Myocyte (in vitro differentiated cells): ENCODE measurements around the gene CNTD1. TPM values are rescaled to one million over a fixed set of nuclear protein-coding genes. Genes with fewer than 3 reads are reported as not detected.
A peak's percentile ranks its signal among the peaks of the same experiment; 100 is the strongest.

Experiments used
- DNase-seq: peaks from one replicate; pipeline ENCODE4 v3.0.0-alpha.2; 2012; ENCODE audit warnings: low read depth
- total RNA-seq: library from RNA; depleted of rRNA; stranded (reverse); fragments of >200 nt; gene quantifications from 2 replicates; pipeline ENCODE4 v1.2.3, GENCODE V29; 2014

The CNTD1 gene
- total RNA-seq, 1 donor from 2014 or later: not detected

DNA sequence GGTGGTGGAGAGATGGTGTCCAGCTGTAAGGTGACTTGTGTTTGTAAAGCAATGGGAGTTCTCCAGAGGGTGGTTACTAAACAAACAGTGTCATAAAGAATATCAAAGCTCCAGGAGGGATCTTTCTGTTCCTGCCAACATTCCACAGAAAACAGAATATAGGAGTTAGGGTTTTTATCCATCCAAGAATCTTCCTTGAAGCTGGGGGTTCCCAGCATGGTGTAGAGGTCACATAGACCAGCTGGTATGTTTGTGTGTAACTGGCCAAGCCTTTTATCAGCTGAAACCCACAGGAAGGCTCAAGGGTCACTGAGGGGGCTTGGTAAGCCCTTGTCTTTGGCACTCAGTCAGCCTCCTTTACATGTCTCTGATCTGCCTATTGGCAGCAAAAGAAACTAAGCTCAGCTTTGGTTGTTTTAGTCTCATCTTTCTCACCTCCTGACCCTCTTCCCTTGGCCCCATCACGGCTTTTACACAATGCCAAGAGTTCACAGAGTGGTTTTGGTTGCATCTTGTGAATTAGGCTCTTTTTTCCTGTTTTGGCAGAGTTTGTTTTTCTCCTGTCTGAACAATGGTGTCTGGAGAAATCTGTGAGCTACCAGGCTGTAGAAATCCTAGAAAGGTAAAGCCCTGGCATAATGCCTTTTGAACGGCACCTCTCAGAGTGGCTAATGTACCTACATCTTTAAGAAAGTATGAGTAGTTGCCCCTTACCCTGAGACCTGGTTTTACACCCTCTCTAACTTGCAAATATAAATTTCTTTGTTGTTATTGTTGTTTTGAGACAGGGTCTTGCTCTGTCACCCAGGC lies 4.6 kb downstream of the CNTD1 start:
- no peak for DNase-seq

DNA sequence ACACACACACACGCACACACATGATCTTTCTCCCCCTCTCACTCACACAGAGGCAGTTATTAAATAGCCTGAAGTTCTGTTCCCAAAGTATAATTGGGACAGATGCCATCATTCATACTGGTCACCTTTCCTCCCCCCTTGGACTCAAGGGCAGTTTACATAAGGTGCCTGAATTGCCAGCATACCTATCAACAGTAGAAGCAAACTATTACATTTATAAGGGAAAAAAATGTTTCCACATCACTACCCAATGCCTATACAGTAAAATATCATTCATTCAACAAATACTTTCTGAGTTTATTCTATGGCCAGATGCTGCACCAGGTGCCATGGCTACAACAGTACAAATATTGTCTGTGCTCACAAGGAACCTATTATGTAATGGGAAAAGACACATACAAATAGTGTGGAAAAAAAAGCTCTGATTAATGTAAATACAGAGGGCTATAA lies 6.3 kb downstream of the CNTD1 start:
- DNase-seq: no peak

DNA sequence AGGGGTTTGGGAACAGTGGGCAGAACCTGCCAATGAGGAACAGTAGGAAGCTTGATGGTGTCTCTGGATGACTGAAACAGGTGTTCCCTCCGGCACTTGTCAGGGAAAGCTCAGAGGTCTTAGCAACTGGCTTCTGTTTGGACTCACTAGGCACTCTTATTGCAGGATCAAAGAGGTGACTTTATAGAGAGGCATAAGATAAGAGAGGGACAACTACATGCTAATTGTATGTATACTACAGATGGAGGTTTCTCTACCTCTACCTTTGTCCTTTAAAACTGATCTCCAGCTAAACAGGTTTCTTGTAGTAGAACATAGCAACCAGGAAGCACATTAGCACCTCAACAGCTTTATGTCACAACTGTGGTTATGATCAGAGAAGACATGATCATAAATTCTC lies 7.6 kb downstream of the CNTD1 start:
- DNase-seq: no peak

- peak; percentile 18 for DNase-seq
Measured at GRCh38 chr17:42809250-42809649, 10.6 kb downstream of the CNTD1 start.

DNA sequence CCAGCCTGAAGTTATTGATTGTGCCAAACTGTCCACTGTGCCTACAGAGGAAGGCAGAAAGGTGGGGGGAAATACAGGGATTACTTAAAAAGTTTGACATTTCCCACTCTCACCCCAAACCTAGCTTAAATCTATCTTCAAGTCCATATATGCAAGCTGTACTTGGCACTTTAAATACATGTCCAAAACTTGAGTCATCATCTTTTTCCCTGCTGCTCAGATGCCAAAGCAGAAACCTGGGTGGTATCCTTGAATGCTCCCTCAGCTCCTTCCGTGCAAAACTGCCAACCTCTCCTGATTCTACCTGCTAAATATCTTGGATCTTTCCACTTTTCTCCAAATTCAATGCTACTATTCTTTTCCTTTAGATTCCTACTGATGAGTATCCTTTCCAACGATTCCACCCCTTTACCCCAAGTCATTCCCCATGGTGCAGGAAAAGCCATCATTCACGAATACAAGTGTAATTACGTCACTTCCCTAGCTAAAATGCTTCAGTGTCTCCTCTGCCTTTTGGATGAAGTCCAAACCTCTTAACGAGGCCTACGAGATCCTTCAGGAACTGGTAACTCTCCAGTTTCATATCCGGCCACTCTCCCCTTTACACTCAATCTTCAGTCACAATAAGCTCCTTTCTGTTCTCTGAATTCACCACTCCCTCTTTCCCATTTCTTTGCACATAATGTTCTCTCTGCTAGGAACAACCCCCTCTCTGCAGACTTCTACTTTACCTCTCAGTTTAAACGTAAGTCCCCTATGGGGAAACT lies 16.2 kb downstream of the CNTD1 start:
- DNase-seq: no peak

GRCh38 chr17:42817866-42818265 lies 19.2 kb downstream of the CNTD1 start:
- DNase-seq: no peak

- no peak for DNase-seq
Measured at GRCh38 chr17:42818379-42818778, 19.7 kb downstream of the CNTD1 start.

- peak; percentile 71 for DNase-seq
Measured at GRCh38 chr17:42819939-42820535, 21.4 kb downstream of the CNTD1 start.

DNA sequence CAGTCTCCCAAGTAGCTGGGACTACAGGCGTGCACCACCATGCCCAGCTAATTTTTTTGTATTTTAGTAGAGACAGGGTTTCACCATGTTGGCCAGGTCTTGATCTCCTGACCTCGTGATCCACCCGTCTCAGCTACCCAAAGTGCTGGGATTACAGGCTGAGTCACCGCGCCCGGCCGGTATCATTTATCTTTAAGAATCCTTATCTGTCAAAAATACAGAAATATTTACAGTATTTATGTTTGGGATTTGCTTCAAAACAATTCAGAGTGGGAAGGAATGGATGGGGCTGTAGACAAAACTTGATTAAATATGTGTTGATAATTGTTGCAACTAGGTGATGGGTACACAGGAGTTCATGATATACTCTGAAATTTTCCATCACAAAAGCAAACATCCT lies 22.5 kb downstream of the CNTD1 start:
- DNase-seq: no peak

- no peak for DNase-seq
Measured at GRCh38 chr17:42827472-42827871, 28.8 kb downstream of the CNTD1 start.

DNA sequence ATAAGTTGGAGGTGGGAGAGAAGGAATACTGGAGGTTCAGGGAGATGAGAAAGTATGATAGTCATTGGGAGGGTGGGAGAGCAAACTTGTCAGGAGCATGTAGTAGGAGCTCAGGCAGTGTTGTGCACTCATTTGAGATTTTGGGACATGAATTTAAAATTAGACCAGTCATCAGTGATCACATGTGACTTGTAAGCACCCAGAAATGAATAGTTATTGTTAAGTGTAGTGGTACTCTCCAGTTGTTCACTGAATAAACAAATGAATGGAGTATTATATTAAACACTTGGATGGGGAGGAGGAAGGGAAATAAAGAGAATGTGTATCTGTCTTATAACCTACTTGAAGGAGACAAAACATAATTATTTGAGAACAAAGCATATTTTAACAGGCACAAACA lies 32.3 kb downstream of the CNTD1 start:
- DNase-seq: no peak

DNA sequence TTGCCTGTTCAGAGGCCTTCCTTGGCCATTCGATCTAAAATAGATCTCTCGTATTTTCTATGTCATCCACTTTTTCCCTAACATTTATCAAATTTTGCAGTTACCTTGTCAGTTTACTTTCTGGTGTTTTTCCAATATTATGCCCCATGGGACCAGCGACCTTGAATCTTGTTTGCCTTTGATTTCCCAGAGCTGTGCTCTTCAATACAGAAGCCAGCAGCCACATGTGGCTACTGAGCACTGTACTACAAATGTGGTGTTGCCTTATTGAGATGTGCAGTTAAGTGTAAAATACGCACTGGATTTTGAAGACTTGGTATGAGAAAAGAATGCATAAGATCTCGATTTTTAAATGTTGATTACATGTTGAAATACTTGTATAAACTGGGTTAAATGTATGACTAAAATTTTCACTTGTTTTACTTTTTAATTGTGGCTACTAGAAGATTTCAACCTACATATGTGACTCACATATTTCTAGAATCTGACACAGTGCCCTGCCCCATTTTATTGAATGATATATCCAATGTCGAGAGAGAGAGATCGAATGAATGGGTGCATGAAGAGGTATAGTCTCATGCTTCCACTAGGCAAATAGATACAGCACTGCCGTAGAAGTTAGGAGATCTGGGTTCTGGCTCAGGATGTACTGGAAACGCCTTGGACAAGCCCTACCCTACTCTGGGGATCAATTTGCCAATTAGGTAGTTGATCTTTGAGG lies 33.7 kb downstream of the CNTD1 start:
- DNase-seq: no peak

- peak; percentile 90 for DNase-seq
Measured at GRCh38 chr17:42832934-42833766, 34.5 kb downstream of the CNTD1 start, which contains the start of gene PSME3. Gene PSME3 (plus strand): TSS chr17:42833397. CDS start chr17:42833632, 235 bp downstream.

DNA sequence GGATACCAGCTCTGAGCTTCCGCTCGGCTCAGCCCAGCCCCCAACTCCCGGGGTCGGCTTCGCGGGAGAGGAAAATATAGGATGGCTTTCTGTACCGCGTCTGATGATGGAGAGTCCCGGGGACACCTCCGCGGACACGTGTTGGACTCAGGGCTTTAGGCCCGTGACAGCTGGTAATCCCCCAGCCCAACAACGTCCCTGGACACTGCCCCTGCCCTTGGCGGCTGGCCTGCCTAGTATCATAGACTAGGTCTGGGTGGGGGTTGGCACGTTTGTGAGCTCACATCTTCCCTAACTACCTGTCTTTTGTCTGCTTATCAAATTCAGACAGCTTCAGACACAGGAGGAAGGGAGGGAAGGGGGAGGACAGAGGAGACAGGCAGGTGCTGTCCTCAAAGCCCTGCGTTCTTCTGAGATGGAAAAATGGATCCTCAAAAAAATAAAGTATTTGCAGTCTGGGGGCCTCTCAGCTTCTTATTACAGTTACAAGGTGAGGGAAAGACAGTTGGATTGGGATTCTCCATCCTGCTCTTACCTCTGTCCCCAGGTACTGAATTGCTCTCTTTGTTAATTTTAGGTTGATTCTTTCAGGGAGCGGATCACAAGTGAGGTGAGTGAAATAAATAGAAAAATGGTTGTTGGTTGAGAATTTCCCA lies 35.2 kb downstream of the CNTD1 start:
- DNase-seq: no peak

DNA sequence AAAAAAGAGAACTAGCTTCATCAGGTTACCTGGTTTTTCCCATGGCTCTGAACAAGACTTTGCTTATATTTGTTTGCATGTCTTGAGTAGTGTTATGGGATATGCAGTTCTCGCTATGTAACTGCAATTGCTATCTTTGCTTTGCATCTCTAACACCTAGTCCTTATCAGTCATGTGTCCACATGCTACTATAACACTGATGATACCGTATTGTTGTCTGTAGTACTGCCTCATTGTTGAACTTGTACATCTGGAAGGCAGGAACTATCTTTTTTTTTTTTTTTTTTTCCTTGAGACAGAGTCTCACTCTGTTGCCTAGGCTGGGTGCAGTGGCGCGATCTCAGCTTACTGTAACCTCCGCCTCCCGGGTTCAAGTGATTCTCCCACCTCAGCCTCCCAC lies 37.1 kb downstream of the CNTD1 start:
- DNase-seq: no peak

GRCh38 chr17:42841975-42842685 lies 43.5 kb downstream of the CNTD1 start:
- DNase-seq: no peak

DNA sequence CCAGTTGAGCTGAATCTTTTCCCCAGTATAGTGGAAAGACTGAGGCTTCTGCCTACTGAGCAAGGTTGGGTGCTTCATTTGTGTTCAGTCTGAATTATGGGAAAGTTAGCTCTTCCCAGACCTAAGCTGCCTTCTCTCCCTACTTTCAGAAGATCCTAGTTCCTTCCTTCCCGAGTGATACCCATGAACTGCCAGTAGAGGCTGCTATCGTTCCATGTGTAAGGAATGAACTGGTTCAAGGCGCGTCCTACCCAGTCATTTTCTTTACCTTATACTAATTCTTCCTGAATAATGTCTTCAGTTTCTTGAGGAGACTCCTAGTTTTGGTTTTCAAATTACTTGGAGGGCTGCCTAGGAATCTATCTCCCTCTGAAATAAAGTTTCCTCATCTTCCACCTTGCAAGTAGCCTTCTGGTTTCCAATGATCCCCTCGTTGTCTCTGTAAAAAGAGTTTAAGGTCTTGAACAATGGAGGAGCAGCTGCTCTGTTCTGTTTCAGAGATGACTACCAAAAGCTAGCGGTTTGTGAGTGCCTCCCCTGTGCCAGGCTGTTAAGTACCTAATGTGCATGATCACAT lies 44.8 kb downstream of the CNTD1 start:
- peak; percentile 60 for DNase-seq

- DNase-seq: no peak
Measured at GRCh38 chr17:42844271-42844670, 45.6 kb downstream of the CNTD1 start, which contains the start of gene AOC2. Gene AOC2 (plus strand): TSS chr17:42844580. CDS start chr17:42844627, 47 bp downstream.
